Suprapubic skin (tissue), 3 donors: Measurements from ENCODE around the gene LOXL3.

Experiments
- CTCF ChIP-seq, 2 donors: fragments of 200-600 bp in 1 of 2; fragments of 450-650 bp in 1 of 2; sonication (generic) in 1 of 2; IDR thresholded peaks; one replicate each; pipeline ENCODE4 v1.5.1; 2016 to 2019; ENCODE audit warnings: antibody characterized with exemption in 2 of 2, mild to moderate bottlenecking in 1 of 2, moderate library complexity in 1 of 2
- POLR2AphosphoS5 ChIP-seq, 3 donors: sonication (generic); formaldehyde crosslinking; IDR thresholded peaks; one replicate each; pipeline ENCODE4 v1.6.1; 2017; ENCODE audit warnings: antibody characterized with exemption in 3 of 3

GRCh38 chr2:74552914-74553811, 579 bp downstream of the LOXL3 start:
- no peak for TF ChIP-seq CTCF (IDR thresholded peaks at IDR 0.05)
- no peak for TF ChIP-seq POLR2AphosphoS5 (IDR thresholded peaks at IDR 0.05)
